Measurements from ENCODE around the gene PLCL2.

PLCL2 gene

GRCh38 chr3:16998236-16998923 lies 113.6 kb downstream of the PLCL2 start:
- no peak overlapping the region for H3K4me3 ChIP-seq (ENCODE audit: low read depth, low read length)
- in situ Hi-C loops (cut with HindIII; ENCODE audit: low sequenced_read_pairs), result no loop called here
- no peak for TF ChIP-seq CTCF (IDR thresholded peaks at IDR 0.05; ENCODE audit: low read depth, low read length)
- DNase-seq (ENCODE audit: low read depth, low spot score), result no peak

GRCh38 chr3:16999161-16999560 lies 114.4 kb downstream of the PLCL2 start:
- DNase-seq (ENCODE audit: low read depth, low spot score), result no peak
- in situ Hi-C loops (cut with HindIII; ENCODE audit: low sequenced_read_pairs), result no loop called here
- no peak for TF ChIP-seq CTCF (IDR thresholded peaks at IDR 0.05; ENCODE audit: low read depth, low read length)
- H3K4me3 ChIP-seq (ENCODE audit: low read depth, low read length), result no peak overlapping the region

GRCh38 chr3:16999871-17000270 lies 115.1 kb downstream of the PLCL2 start:
- TF ChIP-seq CTCF (IDR thresholded peaks at IDR 0.05; ENCODE audit: low read depth, low read length), result no peak
- no peak overlapping the region for H3K4me3 ChIP-seq (ENCODE audit: low read depth, low read length)
- in situ Hi-C loops (cut with HindIII; ENCODE audit: low sequenced_read_pairs), result no loop called here
- no peak for DNase-seq (ENCODE audit: low read depth, low spot score)

GRCh38 chr3:17003457-17003856 lies 118.7 kb downstream of the PLCL2 start:
- DNase-seq (ENCODE audit: low read depth, low spot score), result no peak
- in situ Hi-C loops (cut with HindIII; ENCODE audit: low sequenced_read_pairs), result no loop called here
- H3K4me3 ChIP-seq (ENCODE audit: low read depth, low read length), result no peak overlapping the region
- TF ChIP-seq CTCF (IDR thresholded peaks at IDR 0.05; ENCODE audit: low read depth, low read length), result no peak

- no peak for TF ChIP-seq CTCF (IDR thresholded peaks at IDR 0.05; ENCODE audit: low read depth, low read length)
- H3K4me3 ChIP-seq (ENCODE audit: low read depth, low read length), result no peak overlapping the region
- in situ Hi-C loops (cut with HindIII; ENCODE audit: low sequenced_read_pairs), result no loop called here
- no peak for DNase-seq (ENCODE audit: low read depth, low spot score)
Observed at GRCh38 chr3:17006132-17006852, 121.5 kb downstream of the PLCL2 start.

- in situ Hi-C loops (cut with HindIII; ENCODE audit: low sequenced_read_pairs), result no loop called here
- no peak for DNase-seq (ENCODE audit: low read depth, low spot score)
- no peak overlapping the region for H3K4me3 ChIP-seq (ENCODE audit: low read depth, low read length)
- no peak for TF ChIP-seq CTCF (IDR thresholded peaks at IDR 0.05; ENCODE audit: low read depth, low read length)
Observed at GRCh38 chr3:17007284-17007683, 122.5 kb downstream of the PLCL2 start.

Data from astrocyte of the spinal cord (primary cell).